ENCODE results near the gene INCA1.

The INCA1 gene

DNA sequence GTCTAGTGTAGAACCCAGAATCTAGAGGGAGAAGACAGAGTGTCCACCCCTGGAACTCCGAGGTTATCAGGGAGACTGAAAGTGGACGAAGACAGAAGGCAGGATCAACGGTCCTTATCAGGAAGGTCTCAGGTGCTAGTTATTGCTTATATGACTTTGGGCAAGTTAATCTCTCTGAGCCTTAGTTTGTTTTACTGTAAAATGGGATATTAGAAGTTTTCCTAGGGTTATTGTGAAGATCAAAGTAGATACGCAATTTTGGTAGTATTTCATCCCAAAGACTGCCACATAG is 56.1 kb downstream of the INCA1 start:
- peak overlapping the region; percentile 97 for H3K27ac ChIP-seq

DNA sequence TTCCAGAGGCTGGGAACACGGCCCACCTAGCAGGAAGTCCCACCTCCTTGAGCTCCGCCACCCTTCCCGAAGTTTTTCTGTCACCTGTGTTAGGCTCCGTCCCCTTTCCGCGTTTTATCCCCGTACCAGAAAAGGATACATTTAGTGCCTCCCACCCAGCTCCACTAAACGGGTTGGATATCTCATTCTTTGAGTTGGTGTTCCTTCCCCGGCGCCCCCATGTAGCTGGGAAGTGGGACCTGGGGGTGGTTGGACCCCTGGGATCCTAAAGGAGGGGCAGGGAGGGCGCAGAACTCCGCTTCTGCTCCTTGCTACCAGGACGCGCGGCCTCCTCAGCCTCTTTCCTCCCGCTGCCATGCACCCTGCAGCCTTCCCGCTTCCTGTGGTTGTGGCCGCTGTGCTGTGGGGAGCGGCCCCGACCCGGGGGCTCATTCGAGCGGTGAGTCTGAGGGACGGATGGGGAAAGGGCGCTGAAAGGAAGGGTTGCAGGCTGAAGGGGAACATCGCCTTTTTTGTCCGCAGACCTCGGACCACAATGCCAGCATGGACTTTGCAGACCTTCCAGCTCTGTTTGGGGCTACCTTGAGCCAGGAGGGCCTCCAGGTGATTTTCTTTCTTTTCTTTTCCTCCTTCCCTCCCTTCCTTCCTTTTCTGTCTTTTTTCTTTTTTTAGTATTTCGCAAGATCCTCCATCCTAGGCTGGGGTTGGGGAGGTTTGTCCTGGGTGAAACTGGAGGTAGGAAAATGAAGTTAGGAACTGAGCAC is 56.6 kb downstream of the INCA1 start:
- 0 out of 2 replicates have a peak, but pooled peaks have one; percentile 9 for TF ChIP-seq ZFX (IDR thresholded peaks at IDR 0.05)
- TF ChIP-seq, protein P1, sequence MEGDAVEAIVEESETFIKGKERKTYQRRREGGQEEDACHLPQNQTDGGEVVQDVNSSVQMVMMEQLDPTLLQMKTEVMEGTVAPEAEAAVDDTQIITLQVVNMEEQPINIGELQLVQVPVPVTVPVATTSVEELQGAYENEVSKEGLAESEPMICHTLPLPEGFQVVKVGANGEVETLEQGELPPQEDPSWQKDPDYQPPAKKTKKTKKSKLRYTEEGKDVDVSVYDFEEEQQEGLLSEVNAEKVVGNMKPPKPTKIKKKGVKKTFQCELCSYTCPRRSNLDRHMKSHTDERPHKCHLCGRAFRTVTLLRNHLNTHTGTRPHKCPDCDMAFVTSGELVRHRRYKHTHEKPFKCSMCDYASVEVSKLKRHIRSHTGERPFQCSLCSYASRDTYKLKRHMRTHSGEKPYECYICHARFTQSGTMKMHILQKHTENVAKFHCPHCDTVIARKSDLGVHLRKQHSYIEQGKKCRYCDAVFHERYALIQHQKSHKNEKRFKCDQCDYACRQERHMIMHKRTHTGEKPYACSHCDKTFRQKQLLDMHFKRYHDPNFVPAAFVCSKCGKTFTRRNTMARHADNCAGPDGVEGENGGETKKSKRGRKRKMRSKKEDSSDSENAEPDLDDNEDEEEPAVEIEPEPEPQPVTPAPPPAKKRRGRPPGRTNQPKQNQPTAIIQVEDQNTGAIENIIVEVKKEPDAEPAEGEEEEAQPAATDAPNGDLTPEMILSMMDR (conservative IDR thresholded peaks at IDR 0.05), result no peak
- H3K27ac ChIP-seq, result peak overlapping the region; percentile 97

More for the DNA sequence above, 56.1 kb downstream of the INCA1 start:
- TF ChIP-seq ZFX (IDR thresholded peaks at IDR 0.05), result no peak
- TF ChIP-seq, protein P1 (conservative IDR thresholded peaks at IDR 0.05), result no peak

DNA sequence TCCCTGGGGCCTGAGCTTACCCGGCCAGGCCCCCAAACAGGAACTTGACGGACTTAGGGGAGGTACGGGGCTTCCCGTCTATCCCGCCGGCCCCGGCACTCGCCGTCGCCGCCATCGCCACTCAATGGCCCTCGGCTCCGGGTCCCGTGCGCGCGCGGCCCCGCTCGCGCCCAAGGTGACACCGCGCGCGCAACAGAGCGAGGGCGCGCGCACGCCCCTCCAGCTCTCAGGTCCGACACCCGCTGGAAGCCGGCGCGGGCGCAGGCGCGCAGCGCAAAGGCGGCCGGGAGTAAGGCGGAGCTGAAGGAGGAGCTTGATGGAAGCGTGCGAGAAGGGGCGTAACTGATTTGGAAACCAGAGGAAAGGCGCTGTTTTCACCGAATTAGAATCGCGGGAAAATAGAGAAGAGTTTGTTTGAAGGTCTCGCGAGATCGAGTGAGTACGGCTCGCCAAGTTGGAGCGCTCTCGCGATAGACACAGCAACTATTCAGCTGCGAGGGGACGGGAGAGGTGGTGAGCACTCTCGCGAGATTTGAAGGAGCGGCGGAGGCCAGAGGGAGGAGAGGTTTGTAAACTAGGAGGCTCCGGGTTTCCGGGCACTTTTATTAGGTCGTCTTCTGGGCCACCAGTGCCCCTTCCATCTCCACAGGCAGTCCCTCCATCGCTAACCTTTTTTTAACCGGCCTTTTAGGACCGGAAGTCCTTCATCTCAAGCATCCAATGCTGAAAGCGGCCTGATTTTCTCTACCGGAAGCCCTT is 57.3 kb downstream of the INCA1 start, which contains the start of the genes RNF167 and SLC25A11:
Gene RNF167, plus strand, starts transcription at position 473 of the 759 bp plus-strand sequence. CDS start 642 bp downstream, outside the sequence.
Gene SLC25A11, minus strand, starts transcription at position 251 of the 759 bp plus-strand sequence. Its CDS starts 136 bp downstream, at position 115.
- no peak for TF ChIP-seq ZFX (IDR thresholded peaks at IDR 0.05)
- TF ChIP-seq, protein P1 (conservative IDR thresholded peaks at IDR 0.05), result no peak
- H3K27ac ChIP-seq, result peak within 1 kb of the TSS; percentile 97

DNA sequence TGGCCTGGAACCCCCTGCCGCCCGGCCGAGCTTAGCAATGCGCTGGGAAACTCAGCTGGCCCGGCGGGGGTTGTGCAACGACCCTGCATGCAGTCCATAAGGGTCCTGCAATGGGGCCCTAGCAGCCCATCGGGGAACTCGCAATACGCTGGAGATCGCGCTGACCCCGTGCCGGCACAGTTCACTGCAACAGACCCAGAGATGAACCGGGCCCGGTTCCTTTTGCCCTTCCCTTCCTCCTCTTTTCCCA is 57.9 kb downstream of the INCA1 start:
- TF ChIP-seq, protein P1 (conservative IDR thresholded peaks at IDR 0.05), result no peak
- TF ChIP-seq ZFX (IDR thresholded peaks at IDR 0.05), result peak; percentile 56; the same call in 1 of the 2 replicates
- peak overlapping the region; percentile 97 for H3K27ac ChIP-seq

DNA sequence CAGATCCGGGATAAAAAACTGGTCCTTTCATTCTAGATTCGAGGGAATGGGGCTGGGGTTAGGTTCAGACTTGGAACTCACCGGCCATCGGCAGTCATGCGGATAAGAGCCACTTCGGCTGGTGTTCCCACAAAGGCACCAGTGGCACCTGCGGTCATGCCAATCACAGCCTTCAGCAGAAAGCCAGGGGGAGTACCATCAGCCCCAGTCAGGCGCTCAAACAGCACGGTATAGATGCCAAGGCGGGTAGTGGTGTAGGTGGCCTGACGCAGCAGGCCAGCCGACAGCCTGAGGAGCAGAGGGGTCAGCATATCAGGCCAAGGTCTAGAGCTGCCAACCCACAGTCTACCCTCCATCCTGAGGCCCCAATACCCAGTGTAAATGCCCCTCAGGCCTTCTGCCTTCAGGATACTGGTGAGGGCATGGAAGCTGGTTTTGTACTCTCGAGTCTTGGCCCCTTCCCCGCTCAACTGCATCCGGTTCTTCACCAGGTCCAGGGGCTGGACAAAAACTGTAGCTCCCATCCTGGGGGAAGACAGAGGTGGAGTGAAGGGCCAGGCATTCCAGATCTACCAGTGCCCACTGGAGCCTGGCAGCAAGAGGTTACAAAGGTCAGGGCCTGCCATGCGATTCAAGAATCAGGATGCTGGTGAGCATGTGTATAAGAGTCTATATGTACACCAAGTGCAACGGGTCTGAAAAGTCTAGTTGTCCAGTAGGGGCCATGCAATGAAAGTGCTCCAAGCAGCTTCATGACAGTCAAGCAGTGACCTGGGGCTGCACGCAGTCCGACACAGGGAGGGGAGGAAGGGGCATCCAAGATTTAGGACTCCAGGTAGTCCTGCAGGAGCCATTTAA is 58.4 kb downstream of the INCA1 start:
- H3K27ac ChIP-seq, result peak overlapping the region; percentile 97
- TF ChIP-seq, protein P1 (conservative IDR thresholded peaks at IDR 0.05), result no peak
- TF ChIP-seq ZFX (IDR thresholded peaks at IDR 0.05), result no peak

Measured in C4-2B (cell line).